HG03095 (cell line): Measurements from ENCODE around the gene CCNB1.
A peak's percentile ranks its signal among the peaks of the same experiment; 100 is the strongest.
"Not testable (repeated sequence)": the region's sequence is repeated elsewhere in the genome, so short reads cannot be mapped to it uniquely, and the experiment has no call there.

Source experiments
- ATAC-seq: cut with Tn5 transposase; IDR thresholded peaks from one replicate; pipeline ENCODE4 v1.9.1; 2021; ENCODE audit warnings: moderate library complexity; ENCODE audit not compliant: unreplicated experiment

The CCNB1 gene

DNA sequence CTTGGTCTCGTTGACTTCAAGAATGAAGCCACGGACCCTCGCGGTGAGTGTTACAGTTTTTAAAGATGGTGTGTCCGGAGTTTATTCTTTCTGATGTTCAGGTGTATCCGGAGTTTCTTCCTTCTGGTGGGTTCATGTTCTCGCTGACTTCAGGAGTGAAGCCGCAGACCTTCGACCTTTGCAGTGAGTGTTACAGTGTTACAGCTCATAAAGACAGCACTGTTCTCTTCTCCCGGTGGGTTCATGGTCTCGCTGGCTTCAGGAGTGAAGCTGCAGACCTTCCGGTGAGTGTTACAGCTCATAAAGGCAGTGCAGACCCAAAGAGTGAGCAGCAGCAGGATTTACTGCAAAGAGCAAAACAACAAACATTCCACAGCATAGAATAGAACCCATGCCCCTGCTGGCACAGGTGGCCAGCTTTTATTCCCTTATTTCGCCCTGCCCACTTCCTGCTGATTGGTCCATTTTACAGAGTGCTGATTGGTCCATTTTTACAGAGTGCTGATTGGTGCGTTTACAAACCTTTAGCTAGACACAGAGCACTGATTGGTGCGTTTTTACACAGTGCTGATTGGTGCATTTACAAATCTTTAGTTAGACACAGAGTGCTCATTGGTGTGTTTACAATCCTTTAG is 14.8 kb downstream of the CCNB1 start:
- ATAC-seq, result not testable (repeated sequence)

DNA sequence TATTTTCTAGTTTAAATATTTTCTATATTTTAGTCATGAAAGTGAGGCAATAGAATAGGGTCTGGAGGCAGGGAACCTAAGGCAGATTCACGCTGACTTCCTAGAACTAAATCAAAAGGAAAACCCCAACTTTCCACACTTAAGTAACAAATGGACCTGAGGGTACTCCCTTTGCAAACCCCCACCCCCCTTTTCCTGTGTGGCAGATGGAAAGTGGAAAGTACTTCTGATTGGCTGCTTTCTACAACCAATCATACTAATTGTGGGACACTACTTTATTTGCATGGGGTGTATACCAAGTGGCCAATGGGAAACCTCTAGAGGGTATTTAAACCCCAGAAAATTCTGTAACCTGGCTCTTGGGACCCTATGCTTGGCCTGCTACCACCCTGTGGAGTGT is 17.7 kb downstream of the CCNB1 start:
- ATAC-seq, result no peak

DNA sequence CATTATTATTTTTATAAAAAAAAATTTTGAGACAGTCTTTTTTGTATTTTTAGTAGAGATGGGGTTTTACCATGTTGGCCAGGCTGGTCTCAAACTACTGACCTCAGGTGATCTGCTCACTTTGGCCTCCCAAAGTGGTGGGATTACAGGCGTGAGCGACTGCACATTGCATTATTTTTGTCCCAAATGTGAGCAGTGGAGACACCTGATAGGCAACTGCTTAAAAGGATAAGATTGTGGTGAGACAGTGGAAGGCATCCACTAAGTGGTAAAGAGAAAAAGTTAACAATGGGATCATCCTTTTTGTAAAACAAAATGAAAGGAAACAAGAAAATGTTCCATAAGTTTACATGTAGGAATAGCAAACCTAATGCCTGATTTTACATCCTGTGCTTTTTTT is 20.4 kb downstream of the CCNB1 start:
- ATAC-seq, result no peak

DNA sequence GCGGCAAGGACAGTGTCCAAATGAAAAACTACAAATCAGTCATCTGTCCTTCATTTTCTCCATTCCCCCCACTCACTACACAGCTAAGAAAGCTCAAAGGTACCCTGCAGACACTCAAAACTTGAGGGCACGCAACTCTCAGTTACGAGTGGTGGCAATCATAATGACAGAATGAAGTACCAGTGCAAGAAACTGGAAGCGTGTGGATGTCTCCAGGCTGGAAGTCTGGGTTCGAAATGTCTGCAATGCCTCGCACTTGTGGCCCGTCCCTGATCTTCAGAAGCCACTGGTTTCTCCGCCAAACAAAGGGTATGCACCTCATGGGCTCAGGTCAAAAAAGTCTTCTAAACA is 21.8 kb downstream of the CCNB1 start:
- ATAC-seq, result no peak

DNA sequence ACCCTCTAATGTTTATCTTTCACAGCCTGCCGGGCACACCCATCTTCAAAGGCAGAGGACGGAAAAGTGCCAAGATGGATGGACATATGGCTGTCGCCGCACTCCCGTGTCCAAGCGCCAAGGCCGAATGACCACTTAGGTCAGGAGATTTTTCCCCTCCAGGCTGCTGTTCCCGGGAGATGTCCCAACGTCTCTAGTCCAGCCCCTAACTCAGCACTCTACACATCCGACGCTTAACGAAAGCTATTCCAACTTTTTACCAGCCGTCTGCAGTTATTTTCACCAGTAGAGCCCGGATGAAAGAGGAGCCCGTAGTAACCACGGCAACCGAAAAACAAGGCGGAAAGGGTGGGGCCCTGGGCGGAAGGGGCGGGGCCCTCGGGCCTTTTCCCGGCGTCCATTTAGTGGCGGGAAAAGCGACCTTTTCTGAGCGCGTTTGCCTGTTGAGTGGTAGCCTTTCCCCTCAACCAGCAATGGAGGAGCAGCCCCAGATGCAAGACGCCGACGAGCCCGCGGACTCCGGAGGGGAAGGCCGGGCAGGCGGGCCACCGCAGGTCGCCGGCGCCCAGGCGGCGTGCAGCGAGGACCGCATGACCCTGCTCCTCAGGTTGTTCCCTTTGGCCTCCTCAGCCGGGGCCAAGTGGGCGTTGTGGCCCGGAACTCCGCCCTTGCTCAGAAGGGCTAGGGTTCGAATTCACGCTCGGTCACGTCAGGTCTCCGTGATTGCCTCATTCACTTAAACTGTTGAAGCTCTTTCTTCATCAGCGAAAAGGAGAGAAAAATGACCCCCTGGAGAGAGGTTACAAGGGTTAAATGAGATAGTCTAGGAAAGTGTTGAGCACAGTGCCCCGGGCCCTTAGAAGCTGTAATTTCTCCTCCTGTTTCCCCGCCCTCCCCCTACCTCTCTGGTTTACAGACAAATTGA is 22.5 kb downstream of the CCNB1 start, which contains the start of gene CENPH:
Gene CENPH (plus strand): TSS at position 422 of the 925 bp plus-strand sequence. CDS start 52 bp downstream, at position 474.
- ATAC-seq, result peak; percentile 92

DNA sequence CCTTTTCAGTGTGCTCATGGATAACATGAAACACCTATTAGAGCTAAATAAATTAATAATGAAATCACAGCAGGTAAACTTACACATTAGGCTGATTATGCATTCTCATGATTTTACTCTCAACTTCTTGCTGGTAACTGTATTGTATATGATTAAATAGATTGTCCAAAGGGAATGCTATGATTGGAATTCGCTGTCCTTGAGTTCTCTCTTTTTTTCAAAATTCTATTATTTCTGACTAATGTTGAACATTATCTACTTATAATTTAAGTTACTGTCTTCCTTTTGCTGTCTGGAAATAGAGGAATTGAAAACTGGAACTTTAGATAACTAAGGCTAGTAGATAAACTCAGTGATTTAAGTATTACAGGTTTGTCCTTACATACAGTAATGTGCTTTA is 35.5 kb downstream of the CCNB1 start:
- no peak for ATAC-seq

DNA sequence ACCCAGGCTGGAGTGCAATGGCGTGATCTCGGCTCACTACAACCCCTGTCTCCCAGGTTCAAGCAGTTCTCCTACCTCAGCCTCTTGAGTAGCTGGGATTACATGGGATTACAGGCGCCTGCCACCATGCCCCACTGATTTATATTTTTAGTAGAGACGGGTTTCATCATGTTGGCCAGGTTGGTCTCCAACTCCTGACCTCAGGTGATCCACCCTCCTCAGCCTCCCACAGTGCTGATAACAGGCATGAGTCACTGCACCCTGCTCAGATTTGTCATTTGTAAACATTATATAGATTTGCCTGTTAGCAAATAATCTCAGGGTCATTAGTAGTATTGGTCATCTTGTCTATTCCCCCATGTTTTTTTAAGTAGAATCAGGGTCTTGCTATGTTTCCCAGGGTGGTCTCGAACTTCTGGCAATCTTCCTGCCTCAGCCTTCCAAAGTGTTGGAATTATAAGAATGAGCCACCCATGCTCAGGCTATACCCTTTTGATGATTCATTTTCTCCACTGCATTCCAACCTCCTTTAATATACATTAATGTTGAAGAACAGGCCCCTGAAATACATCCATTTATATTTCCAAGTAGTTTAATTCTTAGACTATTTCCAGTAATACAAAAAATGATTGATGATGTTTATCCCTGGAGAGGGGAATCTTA is 39.7 kb downstream of the CCNB1 start:
- ATAC-seq, result no peak

DNA sequence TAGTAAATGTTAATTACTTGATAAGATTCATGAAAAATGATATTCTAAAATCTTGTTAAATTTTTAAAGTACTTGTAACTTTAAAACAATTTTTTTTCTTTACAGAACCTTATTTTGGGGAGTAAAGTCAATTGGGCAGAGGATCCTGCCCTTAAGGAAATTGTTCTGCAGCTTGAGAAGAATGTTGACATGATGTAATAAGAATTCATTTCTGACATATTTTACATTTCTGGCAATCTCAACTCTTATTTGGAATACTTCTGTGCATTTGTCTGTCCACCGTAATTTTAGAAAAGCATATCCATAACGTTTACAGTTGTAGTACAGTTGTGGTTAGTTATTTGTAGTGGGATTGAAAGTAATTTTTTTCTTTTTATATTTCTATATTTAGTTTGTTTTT is 42.7 kb downstream of the CCNB1 start:
- no peak for ATAC-seq

DNA sequence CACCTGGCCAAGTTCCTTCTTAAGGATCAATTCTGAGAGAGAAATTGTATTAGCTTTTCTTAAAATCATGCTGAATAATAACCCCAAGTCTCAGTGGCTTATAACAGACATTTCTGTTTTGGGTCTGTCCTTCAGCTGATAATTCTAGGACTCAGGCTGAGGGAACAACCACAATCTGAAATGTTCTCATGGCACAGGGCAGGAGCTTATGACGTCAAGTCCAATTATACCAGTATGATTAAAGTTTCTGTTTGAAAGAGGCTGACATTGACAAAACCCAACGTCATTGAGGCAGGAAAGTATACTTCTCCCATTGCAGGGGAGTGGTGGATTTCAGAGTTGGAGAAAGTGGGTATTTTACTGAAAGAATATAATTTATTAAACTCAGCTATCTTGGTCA is 44.2 kb downstream of the CCNB1 start:
- ATAC-seq, result no peak

DNA sequence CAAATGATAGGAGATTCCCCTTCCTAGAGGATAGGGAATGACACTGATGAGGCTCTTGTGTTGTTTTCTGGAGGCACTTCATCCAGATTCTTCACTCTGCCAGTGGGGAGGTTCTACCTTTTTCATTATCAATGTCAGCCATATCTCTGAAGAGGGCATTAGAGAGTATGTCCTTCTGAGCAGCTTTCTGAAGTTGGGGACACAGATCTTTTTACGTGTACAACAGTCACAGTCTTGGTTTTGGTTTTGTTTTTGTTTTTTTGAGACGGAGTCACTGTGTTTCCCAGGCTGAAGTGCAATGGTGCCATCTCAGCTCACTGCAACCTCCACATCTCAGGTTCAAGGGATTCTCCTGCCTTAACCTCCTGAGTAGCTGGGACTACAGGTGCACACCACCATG is 45.1 kb downstream of the CCNB1 start:
- peak; percentile 43 for ATAC-seq

DNA sequence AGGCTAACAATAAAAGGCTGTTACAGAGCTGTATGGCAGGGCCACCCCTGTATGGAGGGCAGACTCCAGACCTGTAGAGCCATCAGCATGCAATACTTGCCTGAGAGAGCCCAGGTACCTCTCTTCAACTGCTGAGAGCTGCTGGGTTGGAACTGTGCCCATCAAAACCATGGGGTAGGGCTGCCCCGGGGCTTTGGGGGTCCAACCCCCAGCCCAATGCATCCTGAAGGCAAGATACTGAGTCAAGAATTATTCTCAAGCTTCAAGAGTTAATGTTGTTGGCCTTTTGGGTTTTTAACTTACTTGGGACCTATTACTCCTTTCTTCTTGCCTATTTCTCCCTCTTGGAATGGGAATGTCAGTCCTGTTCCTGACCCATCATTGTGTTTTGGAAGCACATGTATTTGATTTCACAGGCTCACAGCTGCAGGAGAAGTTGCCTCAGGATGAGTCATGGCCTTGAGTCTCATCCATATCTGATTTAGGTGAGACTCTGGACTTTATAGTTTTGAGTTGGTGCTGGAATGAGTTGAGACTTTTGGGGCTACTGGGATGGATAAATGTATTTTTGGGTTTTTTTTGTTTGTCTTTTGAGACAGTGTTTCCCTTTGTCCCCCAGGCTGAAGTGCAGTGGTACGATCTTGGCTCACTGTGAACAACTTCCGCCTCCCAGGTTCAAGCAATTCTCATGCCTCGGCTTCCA is 46.7 kb downstream of the CCNB1 start:
- no peak for ATAC-seq

DNA sequence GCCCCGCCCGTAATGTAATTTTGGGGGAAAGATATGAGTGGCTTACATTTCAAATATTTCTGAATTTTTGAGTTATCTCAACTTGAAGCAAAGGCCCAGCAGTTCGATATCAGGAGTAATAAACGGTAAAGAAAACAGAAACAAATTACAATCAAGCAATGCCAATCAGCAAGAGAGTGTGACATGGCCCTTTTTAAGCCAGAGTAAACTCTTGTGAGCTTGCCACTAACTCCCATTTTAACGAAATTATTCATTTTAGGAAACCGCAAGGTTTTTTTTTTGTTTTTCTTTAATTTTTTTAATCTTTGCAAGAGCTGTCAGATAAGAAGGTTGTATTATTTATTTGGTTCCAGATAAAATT is 50.2 kb downstream of the CCNB1 start:
- ATAC-seq, result no peak

DNA sequence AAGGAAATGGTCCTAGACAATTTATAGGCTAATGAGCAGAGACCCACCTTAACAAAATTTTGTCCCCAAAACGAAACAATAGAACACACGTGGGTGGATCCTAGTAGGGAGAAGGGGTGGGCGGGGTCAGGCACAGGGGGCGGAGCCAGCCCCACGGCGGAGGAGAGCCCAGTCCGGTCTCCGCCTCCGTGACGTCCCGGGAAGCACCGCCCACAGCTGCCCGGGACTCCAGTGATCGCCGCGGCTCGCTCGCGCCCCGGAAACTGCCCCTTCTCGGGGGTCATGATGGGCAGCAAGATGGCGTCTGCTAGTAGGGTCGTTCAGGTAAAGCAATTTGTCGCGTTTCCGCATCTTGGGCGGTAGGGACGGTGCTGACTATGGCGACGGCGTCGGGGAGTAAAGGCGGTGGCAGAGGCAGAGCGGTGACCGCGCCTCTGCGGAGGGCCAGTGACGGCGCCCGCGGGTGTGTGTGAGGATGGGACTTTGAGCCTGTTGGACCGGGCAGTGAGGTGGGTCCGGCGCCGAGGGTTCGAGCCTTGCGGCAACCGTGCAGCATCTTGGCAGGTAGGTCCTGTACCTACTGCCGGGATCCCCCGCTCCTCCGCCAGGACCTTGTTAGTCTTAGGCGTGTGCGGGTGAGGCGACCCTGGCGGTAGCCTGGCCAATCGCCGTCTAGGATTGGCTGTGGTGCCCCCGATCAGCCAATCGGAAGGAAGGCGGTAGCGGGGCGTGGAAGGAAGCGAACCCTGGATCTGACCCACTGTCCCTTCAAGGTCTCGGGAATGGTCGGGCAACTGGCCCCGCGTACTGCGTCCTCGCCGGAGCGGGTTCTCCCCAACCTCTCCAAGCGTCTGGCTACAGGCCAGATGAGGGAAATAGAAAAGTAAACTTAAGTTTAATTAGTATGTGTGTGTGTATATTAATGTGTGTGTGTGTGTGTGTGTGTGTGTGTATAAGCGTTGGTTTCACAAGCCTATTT is 50.9 kb downstream of the CCNB1 start:
- peak; percentile 91 for ATAC-seq

DNA sequence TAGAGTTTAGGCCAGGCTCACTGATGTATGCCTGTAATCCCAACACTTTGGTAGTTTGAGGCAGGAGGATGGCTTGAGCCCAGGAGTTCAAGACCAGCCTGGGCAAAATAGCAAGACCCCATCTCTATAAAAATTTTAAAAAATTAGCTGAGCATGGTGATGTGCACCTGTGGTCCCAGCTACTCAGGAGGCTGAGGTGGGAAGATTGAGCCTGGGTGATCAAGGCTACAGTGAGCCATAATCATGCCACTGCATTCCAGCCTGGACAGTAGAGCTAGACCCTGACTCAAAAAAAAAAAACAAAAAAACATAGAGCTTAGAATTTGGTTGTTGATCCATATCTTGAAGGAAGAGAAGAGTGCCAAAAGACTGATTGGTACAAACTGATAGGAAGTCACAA is 53.0 kb downstream of the CCNB1 start:
- no peak for ATAC-seq

DNA sequence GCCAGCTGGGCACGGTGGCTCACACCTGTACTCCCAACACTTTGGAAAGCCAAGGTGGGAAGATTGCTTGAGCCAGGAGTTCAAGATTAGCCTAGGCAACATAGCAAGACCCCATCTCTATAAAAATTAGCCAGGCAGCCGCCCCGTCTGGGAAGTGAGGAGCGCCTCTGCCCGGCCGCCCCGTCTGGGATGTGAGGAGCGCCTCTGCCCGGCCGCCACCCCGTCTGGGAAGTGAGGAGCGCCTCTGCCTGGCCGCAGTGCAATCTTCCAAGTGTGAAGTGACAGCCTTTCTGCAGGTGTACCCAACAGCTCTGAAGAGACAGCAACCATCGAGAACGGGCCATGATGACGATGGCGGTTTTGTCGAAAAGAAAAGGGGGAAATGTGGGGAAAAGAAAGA is 53.4 kb downstream of the CCNB1 start:
- not testable (repeated sequence) for ATAC-seq

DNA sequence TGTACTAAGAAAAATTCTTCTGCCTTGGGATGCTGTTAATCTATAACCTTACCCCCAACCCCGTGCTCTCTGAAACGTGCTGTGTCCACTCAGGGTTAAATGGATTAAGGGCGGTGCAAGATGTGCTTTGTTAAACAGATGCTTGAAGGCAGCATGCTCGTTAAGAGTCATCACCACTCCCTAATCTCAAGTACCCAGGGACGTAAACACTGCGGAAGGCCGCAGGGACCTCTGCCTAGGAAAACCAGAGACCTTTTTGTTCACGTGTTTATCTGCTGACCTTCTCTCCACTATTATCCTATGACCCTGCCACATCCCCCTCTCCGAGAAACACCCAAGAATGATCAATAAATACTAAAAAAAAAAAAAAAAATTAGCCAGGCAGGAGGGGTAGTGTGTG is 53.9 kb downstream of the CCNB1 start:
- not testable (repeated sequence) for ATAC-seq

DNA sequence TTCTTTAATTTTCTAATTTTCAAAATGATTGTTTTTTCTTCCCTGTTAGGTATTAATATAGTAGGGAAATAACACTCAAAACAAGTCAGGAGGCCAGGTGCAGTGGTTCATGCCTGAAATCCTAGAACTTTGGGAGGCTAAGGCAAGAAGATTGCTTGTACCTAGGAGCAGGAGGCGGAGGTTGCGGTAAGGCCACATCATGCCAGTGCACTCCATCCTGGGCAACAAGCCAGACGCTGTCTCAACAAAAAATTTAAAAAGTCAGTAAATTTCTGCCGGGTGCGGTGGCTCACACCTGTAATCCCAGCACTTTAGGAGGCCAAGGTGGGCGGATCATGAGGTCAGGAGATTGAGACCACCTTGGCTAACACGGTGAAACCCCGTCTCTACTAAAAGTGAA is 57.6 kb downstream of the CCNB1 start:
- no peak for ATAC-seq

DNA sequence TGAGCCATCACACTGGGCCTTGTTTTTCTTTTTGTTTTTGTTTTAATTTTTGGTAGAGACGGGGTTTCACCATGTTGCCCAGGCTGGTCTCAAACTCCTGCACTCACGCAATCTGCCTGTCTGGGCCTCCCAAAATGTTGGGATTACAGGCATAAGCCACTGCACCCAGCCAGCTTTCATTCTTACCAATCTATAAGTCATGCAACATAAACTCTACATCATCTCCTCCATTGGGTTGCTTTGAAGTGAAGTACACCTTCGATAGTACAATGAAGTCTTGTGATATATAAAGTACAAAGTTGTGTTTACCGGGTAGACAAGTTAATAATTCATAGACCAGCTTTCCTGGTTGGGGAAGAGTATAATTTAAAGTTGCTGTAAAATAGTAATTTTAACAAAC is 58.9 kb downstream of the CCNB1 start:
- ATAC-seq, result no peak
